ENCODE results near the gene TMEM198. TPM values are rescaled to one million over a fixed set of nuclear protein-coding genes. Genes with fewer than 3 reads are reported as not detected.

The TMEM198 gene
- total RNA-seq, 1 donor from 2014 or later = 7.6 TPM

GRCh38 chr2:219562049-219563020 lies 18.5 kb downstream of the TMEM198 start:
- Histone ChIP-seq H3K27me3 (ENCODE audit: control insufficient read depth, insufficient read depth, low read length) (peaks cover 13% of the 10 kb centered on the region), H3K4me3 (ENCODE audit: low read depth, low read length) (no peak overlapping the region), H3K36me3 (ENCODE audit: control insufficient read depth, insufficient read depth, low read length) (peaks cover 1% of the 10 kb centered on the region)
- TF ChIP-seq CTCF (IDR thresholded peaks at IDR 0.05; ENCODE audit: insufficient read depth, low read length, poor library complexity, severe bottlenecking) = no peak
- no peak for DNase-seq (ENCODE audit: low read depth)

GRCh38 chr2:219563271-219563928 lies 19.6 kb downstream of the TMEM198 start:
- DNase-seq (ENCODE audit: low read depth) = no peak
- Histone ChIP-seq H3K27me3 (ENCODE audit: control insufficient read depth, insufficient read depth, low read length) (peaks cover 13% of the 10 kb centered on the region), H3K36me3 (ENCODE audit: control insufficient read depth, insufficient read depth, low read length) (peaks cover 1% of the 10 kb centered on the region), H3K4me3 (ENCODE audit: low read depth, low read length) (no peak overlapping the region)
- no peak for TF ChIP-seq CTCF (IDR thresholded peaks at IDR 0.05; ENCODE audit: insufficient read depth, low read length, poor library complexity, severe bottlenecking)

GRCh38 chr2:219565130-219566080 lies 21.6 kb downstream of the TMEM198 start:
- Histone ChIP-seq H3K4me3 (ENCODE audit: low read depth, low read length) (no peak overlapping the region), H3K27me3 (ENCODE audit: control insufficient read depth, insufficient read depth, low read length) (peaks cover 13% of the 10 kb centered on the region), H3K36me3 (ENCODE audit: control insufficient read depth, insufficient read depth, low read length) (peaks cover 1% of the 10 kb centered on the region)
- no peak for TF ChIP-seq CTCF (IDR thresholded peaks at IDR 0.05; ENCODE audit: insufficient read depth, low read length, poor library complexity, severe bottlenecking)
- no peak for DNase-seq (ENCODE audit: low read depth)

GRCh38 chr2:219566640-219567039 lies 22.8 kb downstream of the TMEM198 start:
- Histone ChIP-seq H3K36me3 (ENCODE audit: control insufficient read depth, insufficient read depth, low read length) (peaks cover 1% of the 10 kb centered on the region), H3K4me3 (ENCODE audit: low read depth, low read length) (no peak overlapping the region), H3K27me3 (ENCODE audit: control insufficient read depth, insufficient read depth, low read length) (peaks cover 11% of the 10 kb centered on the region)
- no peak for TF ChIP-seq CTCF (IDR thresholded peaks at IDR 0.05; ENCODE audit: insufficient read depth, low read length, poor library complexity, severe bottlenecking)
- no peak for DNase-seq (ENCODE audit: low read depth)

GRCh38 chr2:219567131-219567530 lies 23.3 kb downstream of the TMEM198 start:
- peaks cover 1% of the 10 kb centered on the region for H3K36me3 ChIP-seq (ENCODE audit: control insufficient read depth, insufficient read depth, low read length)
- no peak overlapping the region for H3K4me3 ChIP-seq (ENCODE audit: low read depth, low read length)
- peaks cover 7% of the 10 kb centered on the region for H3K27me3 ChIP-seq (ENCODE audit: control insufficient read depth, insufficient read depth, low read length)
- TF ChIP-seq CTCF (IDR thresholded peaks at IDR 0.05; ENCODE audit: insufficient read depth, low read length, poor library complexity, severe bottlenecking) = no peak
- DNase-seq (ENCODE audit: low read depth) = no peak

All from kidney epithelial cell (primary cell).